ENCODE measurements around the gene NSUN4.

- TF ChIP-seq CTCF (IDR thresholded peaks at IDR 0.05; ENCODE audit: borderline replicate concordance, extremely low read depth, low read length, poor library complexity, severe bottlenecking) (peak; percentile 52), EZH2 (IDR thresholded peaks at IDR 0.05; ENCODE audit: borderline replicate concordance, low read depth, low read length, severe bottlenecking) (no peak)
These were observed 1.6 kb downstream of the NSUN4 start for GRCh38 chr1:46342084-46342656.

All from DND-41 (cell line).